ENCODE measurements around the gene LDAH.
"Not testable (repeated sequence)": the region's sequence is repeated elsewhere in the genome, so short reads cannot be mapped to it uniquely, and the experiment has no call there.

Gene LDAH

GRCh38 chr2:20822535-20823490, at the start of gene LDAH:
Gene LDAH (minus strand): TSS chr2:20823101. CDS start chr2:20801463, 21,638 bp downstream.
- peak; percentile 81 to 92 for DNase-seq

- no peak for DNase-seq
These were observed 45.5 kb upstream of the LDAH start for GRCh38 chr2:20868377-20868776.

- DNase-seq: no peak
These were observed 39.9 kb upstream of the LDAH start for GRCh38 chr2:20862850-20863249.

GRCh38 chr2:20855456-20855855, 32.6 kb upstream of the LDAH start:
- DNase-seq: no peak

- DNase-seq: no peak
These were observed 29.8 kb upstream of the LDAH start for GRCh38 chr2:20852670-20853069.

GRCh38 chr2:20852139-20852538, 29.2 kb upstream of the LDAH start:
- no peak for DNase-seq

GRCh38 chr2:20844246-20844645, 21.3 kb upstream of the LDAH start:
- DNase-seq: no peak

GRCh38 chr2:20839052-20839451, 16.2 kb upstream of the LDAH start:
- DNase-seq: no peak

GRCh38 chr2:20838016-20838415, 15.1 kb upstream of the LDAH start:
- DNase-seq: no peak

GRCh38 chr2:20836521-20836920, 13.6 kb upstream of the LDAH start:
- DNase-seq: no peak

GRCh38 chr2:20834331-20834730, 11.4 kb upstream of the LDAH start:
- no peak for DNase-seq

- no peak for DNase-seq
These were observed 9.7 kb upstream of the LDAH start for GRCh38 chr2:20832606-20833005.

GRCh38 chr2:20829861-20830260, 7.0 kb upstream of the LDAH start:
- no peak for DNase-seq

GRCh38 chr2:20823917-20824316, 1.0 kb upstream of the LDAH start:
- DNase-seq: no peak

GRCh38 chr2:20818820-20819219, 4.1 kb downstream of the LDAH start:
- DNase-seq: no peak

- DNase-seq: no peak
These were observed 7.7 kb downstream of the LDAH start for GRCh38 chr2:20815216-20815615.

GRCh38 chr2:20812779-20813178, 10.1 kb downstream of the LDAH start:
- no peak for DNase-seq

GRCh38 chr2:20806286-20806685, 16.6 kb downstream of the LDAH start:
- DNase-seq: no peak

- no peak for DNase-seq
These were observed 18.9 kb downstream of the LDAH start for GRCh38 chr2:20803974-20804373.

GRCh38 chr2:20803226-20803682, 19.6 kb downstream of the LDAH start:
- no peak for DNase-seq

- no peak for DNase-seq
These were observed 25.8 kb downstream of the LDAH start for GRCh38 chr2:20797096-20797495.

- DNase-seq: no peak
These were observed 26.5 kb downstream of the LDAH start for GRCh38 chr2:20796374-20796791.

GRCh38 chr2:20793944-20794343, 29.0 kb downstream of the LDAH start:
- not testable (repeated sequence) for DNase-seq

GRCh38 chr2:20781656-20782265, 41.1 kb downstream of the LDAH start:
- peak in 1 of 2 experiments; percentile 36 for DNase-seq

Data from SW 1271 (cell line).